Measurements from ENCODE around the gene TMPRSS9.
"Not testable (repeated sequence)": the region's sequence is repeated elsewhere in the genome, so short reads cannot be mapped to it uniquely, and the experiment has no call there.

The TMPRSS9 gene

GRCh38 chr19:2469102-2469914, 109.2 kb downstream of the TMPRSS9 start:
- Histone ChIP-seq H2AK5ac (ENCODE audit: low read depth, low read length) (no peak overlapping the region), H3K9ac (ENCODE audit: low read depth, low read length, poor library complexity) (no peak overlapping the region), H2BK5ac (ENCODE audit: low read length) (peak overlapping the region; percentile 9), H3K4ac (ENCODE audit: low read length) (no peak overlapping the region), H3K27ac (replicated peaks; ENCODE audit: low read length) (no peak overlapping the region), H3K4me3 (ENCODE audit: low read length in 2 of 2) (peak overlapping the region in 1 of 2 donors; percentile 2), H3K9me3 (replicated peaks in 1 of 2; ENCODE audit: control insufficient read depth in 2 of 2, insufficient read depth in 1 of 2, low read depth in 1 of 2, low read length in 2 of 2) (no peaks in the 10 kb centered on the region), H3K79me1 (ENCODE audit: low read depth, low read length) (no peaks in the 10 kb centered on the region), H3K4me1 (ENCODE audit: control insufficient read depth in 2 of 2, insufficient read depth in 1 of 2, low read depth in 1 of 2, low read length in 2 of 2) (peaks cover 3 to 9% of the 10 kb centered on the region in 2 donors), H3K36me3 (replicated peaks in 1 of 2; ENCODE audit: control insufficient read depth in 2 of 2, insufficient read depth in 2 of 2, low read length in 2 of 2) (no peaks in the 10 kb centered on the region), H3K4me2 (ENCODE audit: insufficient read depth, low read length, poor library complexity, severe bottlenecking) (no peak overlapping the region), H3K18ac (ENCODE audit: low read length) (peak overlapping the region; percentile 14), H4K91ac (ENCODE audit: low read depth, low read length, poor library complexity) (no peak overlapping the region), H2BK15ac (ENCODE audit: low read length) (peak overlapping the region; percentile 35), H2BK12ac (ENCODE audit: low read length) (peak overlapping the region; percentile 22), H3K23ac (ENCODE audit: low read depth, low read length, poor library complexity) (no peak overlapping the region), H2BK120ac (ENCODE audit: low read depth, low read length) (no peak overlapping the region), H3K27me3 (ENCODE audit: control insufficient read depth in 3 of 3, insufficient read depth in 3 of 3, low read depth in 1 of 3, low read length in 3 of 3) (no peaks in the 10 kb centered on the region), H2AFZ (ENCODE audit: low read length) (peak overlapping the region; percentile 68), H3K14ac (ENCODE audit: low read length) (no peak overlapping the region), H4K8ac (ENCODE audit: low read depth, low read length) (no peak overlapping the region)
- DNase-seq (ENCODE audit: low spot score), result no peak
- no CpG with 5 or more reads among the region's 23 CpGs for WGBS, 2 donors (ENCODE audit: extremely low coverage in 2 of 2, insufficient read length in 2 of 2, insufficient replicate concordance in 1 of 2)

GRCh38 chr19:2469915-2470200, 109.8 kb downstream of the TMPRSS9 start:
- not testable (repeated sequence) for DNase-seq (ENCODE audit: low spot score); H3K27ac ChIP-seq (replicated peaks; ENCODE audit: low read length)
- WGBS, 2 donors (ENCODE audit: extremely low coverage in 2 of 2, insufficient read length in 2 of 2, insufficient replicate concordance in 1 of 2), result no CpG with 5 or more reads among the region's 8 CpGs

GRCh38 chr19:2474232-2475017, 114.4 kb downstream of the TMPRSS9 start:
- H2BK120ac ChIP-seq (ENCODE audit: low read depth, low read length), result no peak overlapping the region
- H3K9ac ChIP-seq (ENCODE audit: low read depth, low read length, poor library complexity), result no peak overlapping the region
- peak; percentile 88 for DNase-seq (ENCODE audit: low spot score)
- no peak overlapping the region for H4K91ac ChIP-seq (ENCODE audit: low read depth, low read length, poor library complexity)
- H3K4ac ChIP-seq (ENCODE audit: low read length), result peak overlapping the region; percentile 95
- no peaks in the 10 kb centered on the region for H3K79me1 ChIP-seq (ENCODE audit: low read depth, low read length)
- peak overlapping the region; percentile 90 for H2AK5ac ChIP-seq (ENCODE audit: low read depth, low read length)
- peak overlapping the region; percentile 84 for H2AFZ ChIP-seq (ENCODE audit: low read length)
- peaks cover 19 to 20% of the 10 kb centered on the region in 2 donors for H3K4me1 ChIP-seq (ENCODE audit: control insufficient read depth in 2 of 2, insufficient read depth in 1 of 2, low read depth in 1 of 2, low read length in 2 of 2)
- H3K23ac ChIP-seq (ENCODE audit: low read depth, low read length, poor library complexity), result peak overlapping the region; percentile 95
- no peaks in the 10 kb centered on the region for H3K9me3 ChIP-seq (replicated peaks in 1 of 2; ENCODE audit: control insufficient read depth in 2 of 2, insufficient read depth in 1 of 2, low read depth in 1 of 2, low read length in 2 of 2)
- H3K27ac ChIP-seq (replicated peaks; ENCODE audit: low read length), result no peak overlapping the region
- H3K14ac ChIP-seq (ENCODE audit: low read length), result no peak overlapping the region
- peaks cover 0 to 42% (median 18%) of the 10 kb centered on the region in 3 experiments for H3K27me3 ChIP-seq (ENCODE audit: control insufficient read depth in 3 of 3, insufficient read depth in 3 of 3, low read depth in 1 of 3, low read length in 3 of 3)
- peak overlapping the region; percentile 73 for H2BK12ac ChIP-seq (ENCODE audit: low read length)
- peak overlapping the region; percentile 66 for H2BK5ac ChIP-seq (ENCODE audit: low read length)
- H3K4me2 ChIP-seq (ENCODE audit: insufficient read depth, low read length, poor library complexity, severe bottlenecking), result peak overlapping the region; percentile 64
- no CpG with 5 or more reads among the region's 60 CpGs for WGBS, 2 donors (ENCODE audit: extremely low coverage in 2 of 2, insufficient read length in 2 of 2, insufficient replicate concordance in 1 of 2)
- H3K36me3 ChIP-seq (replicated peaks in 1 of 2; ENCODE audit: control insufficient read depth in 2 of 2, insufficient read depth in 2 of 2, low read length in 2 of 2), result peaks cover 0 to 5% of the 10 kb centered on the region in 2 donors
- peak overlapping the region; percentile 88 for H3K18ac ChIP-seq (ENCODE audit: low read length)
- H2BK15ac ChIP-seq (ENCODE audit: low read length), result peak overlapping the region; percentile 38
- peak overlapping the region; percentile 16 to 31 for H3K4me3 ChIP-seq (ENCODE audit: low read length in 2 of 2)
- no peak overlapping the region for H4K8ac ChIP-seq (ENCODE audit: low read depth, low read length)

More at GRCh38 chr19:2469915-2470200, 109.8 kb downstream of the TMPRSS9 start:
- H3K14ac ChIP-seq (ENCODE audit: low read length); H3K27me3 ChIP-seq (ENCODE audit: control insufficient read depth in 3 of 3, insufficient read depth in 3 of 3, low read depth in 1 of 3, low read length in 3 of 3); H3K36me3 ChIP-seq (replicated peaks in 1 of 2; ENCODE audit: control insufficient read depth in 2 of 2, insufficient read depth in 2 of 2, low read length in 2 of 2); H2BK5ac ChIP-seq (ENCODE audit: low read length); H2AK5ac ChIP-seq (ENCODE audit: low read depth, low read length); H3K4me3 ChIP-seq (ENCODE audit: low read length in 2 of 2); H3K4me2 ChIP-seq (ENCODE audit: insufficient read depth, low read length, poor library complexity, severe bottlenecking); H4K91ac ChIP-seq (ENCODE audit: low read depth, low read length, poor library complexity); H3K23ac ChIP-seq (ENCODE audit: low read depth, low read length, poor library complexity); H4K8ac ChIP-seq (ENCODE audit: low read depth, low read length); H3K4ac ChIP-seq (ENCODE audit: low read length); H3K18ac ChIP-seq (ENCODE audit: low read length); H2BK120ac ChIP-seq (ENCODE audit: low read depth, low read length); H3K79me1 ChIP-seq (ENCODE audit: low read depth, low read length); H3K9me3 ChIP-seq (replicated peaks in 1 of 2; ENCODE audit: control insufficient read depth in 2 of 2, insufficient read depth in 1 of 2, low read depth in 1 of 2, low read length in 2 of 2); H3K9ac ChIP-seq (ENCODE audit: low read depth, low read length, poor library complexity): not testable (repeated sequence)
- Histone ChIP-seq H2AFZ (ENCODE audit: low read length) (peak overlapping the region; percentile 68), H2BK12ac (ENCODE audit: low read length) (peak overlapping the region; percentile 22), H2BK15ac (ENCODE audit: low read length) (peak overlapping the region; percentile 35), H3K4me1 (ENCODE audit: control insufficient read depth in 2 of 2, insufficient read depth in 1 of 2, low read depth in 1 of 2, low read length in 2 of 2) (peaks cover 4 to 11% of the 10 kb centered on the region in 2 donors)
